Measurements from ENCODE around the gene CCNQ. TPM values are rescaled to one million over a fixed set of nuclear protein-coding genes. Genes with fewer than 3 reads are reported as not detected.

Gene CCNQ
- total RNA-seq, 1 experiment from 2014 or later = 20.3 TPM

GRCh38 chrX:153622661-153623309 lies 23.8 kb upstream of the CCNQ start:
- ChIA-PET CTCF (no interaction called here), POLR2A (no interaction called here), RAD21 (ENCODE audit: low non-redundant PET in 1 of 2, low total read pairs in 2 of 2, uncharacterized antibody in 2 of 2, unreplicated experiment in 2 of 2) (no interaction called here)
- no peak overlapping the region for H3K27ac ChIP-seq (ENCODE audit: low read depth, low read length)
- no peaks in the 10 kb centered on the region for H4K20me1 ChIP-seq (ENCODE audit: insufficient read depth)
- no TSS peak for BruUV-seq (replicated peaks)
- H3K9me3 ChIP-seq (ENCODE audit: control insufficient read depth in 1 of 2, insufficient read depth in 1 of 2, low read depth in 1 of 2, low read length in 2 of 2) = no peaks in the 10 kb centered on the region
- H3K4me2 ChIP-seq (ENCODE audit: low read length) = no peak overlapping the region
- H3K27me3 ChIP-seq (ENCODE audit: insufficient read depth, low read length) = 0 out of 2 replicates have a peak, but pooled peaks cover 2% of the 10 kb centered on the region
- H3K36me3 ChIP-seq (ENCODE audit: control insufficient read depth in 1 of 2, insufficient read depth in 2 of 2, low read length in 2 of 2) = no peaks in the 10 kb centered on the region
- no peaks in the 10 kb centered on the region for H3K9me2 ChIP-seq (ENCODE audit: insufficient read depth)
- H2AFZ ChIP-seq (ENCODE audit: low read depth, low read length, poor library complexity, severe bottlenecking) = no peak overlapping the region
- ATAC-seq (no peak), DNase-seq (ENCODE audit: low read depth, low spot score) (no peak)
- TF ChIP-seq EGR1 (IDR thresholded peaks at IDR 0.05; ENCODE audit: low read depth) = no peak
- no peak for TF ChIP-seq POLR2AphosphoS5 (IDR thresholded peaks at IDR 0.05; ENCODE audit: low read depth, low read length)
- TF ChIP-seq ZFX (IDR thresholded peaks at IDR 0.05) = no peak
- TF ChIP-seq TCF7L2 (IDR thresholded peaks at IDR 0.05; ENCODE audit: borderline replicate concordance, extremely low read depth, insufficient read depth, insufficient read length) = no peak
- TF ChIP-seq RAD21 (IDR thresholded peaks at IDR 0.05; ENCODE audit: low read depth) = no peak
- TF ChIP-seq SIN3A (IDR thresholded peaks at IDR 0.05; ENCODE audit: low read depth) = no peak
- no peak for TF ChIP-seq SRF (IDR thresholded peaks at IDR 0.05; ENCODE audit: low read depth)
- no peak for TF ChIP-seq EZH2phosphoT487 (IDR thresholded peaks at IDR 0.05; ENCODE audit: borderline replicate concordance)
- no peak for TF ChIP-seq ZBTB33 (IDR thresholded peaks at IDR 0.05; ENCODE audit: extremely low read depth, insufficient replicate concordance, low read length)
- no peak for TF ChIP-seq POLR2A (IDR thresholded peaks at IDR 0.05; ENCODE audit: borderline replicate concordance, extremely low read depth, insufficient read depth, insufficient read length)
- no peak for TF ChIP-seq CTCF (IDR thresholded peaks at IDR 0.05 in 2 of 3, conservative IDR thresholded peaks at IDR 0.05 in 1 of 3; ENCODE audit: borderline replicate concordance in 1 of 3, insufficient read depth in 1 of 3, low read depth in 2 of 3, low read length in 2 of 3)
- TF ChIP-seq ZNF274 (IDR thresholded peaks at IDR 0.05; ENCODE audit: low read depth, low read length) = no peak
- TF ChIP-seq FOSL1 (IDR thresholded peaks at IDR 0.05; ENCODE audit: low read depth) = no peak
- no peak for TF ChIP-seq MAX (IDR thresholded peaks at IDR 0.05)
- no peak overlapping the region for H3K4me3 ChIP-seq (replicated peaks in 1 of 2; ENCODE audit: low read depth in 1 of 2, low read length in 2 of 2)
- no peaks in the 10 kb centered on the region for H3K79me2 ChIP-seq (ENCODE audit: insufficient read depth, low read length)
- intact Hi-C loops (cut with micrococcal nuclease) = no loop called here
- H3K4me1 ChIP-seq (ENCODE audit: control insufficient read depth in 1 of 2, insufficient read depth in 2 of 2, low read length in 2 of 2) = no peaks in the 10 kb centered on the region
- no peak overlapping the region for H3K9ac ChIP-seq (ENCODE audit: low read length)
